Measurements from ENCODE around the gene QRICH2. TPM values are rescaled to one million over a fixed set of nuclear protein-coding genes. Genes with fewer than 3 reads are reported as not detected.
"Not testable (repeated sequence)": the region's sequence is repeated elsewhere in the genome, so short reads cannot be mapped to it uniquely, and the experiment has no call there.

Gene QRICH2
- 3.0 TPM for total RNA-seq

- DNase-seq (ENCODE audit: low read depth in 2 of 3, low spot score in 2 of 3), result no peak
Observed at GRCh38 chr17:76307966-76308338, at the start of gene QRICH2. Gene QRICH2 (minus strand): TSS chr17:76308276. CDS start chr17:76307998, 278 bp downstream.

GRCh38 chr17:76357597-76358158 is 49.6 kb upstream of the QRICH2 start:
- no peak for DNase-seq (ENCODE audit: low read depth in 2 of 3, low spot score in 2 of 3)

- no peak for DNase-seq (ENCODE audit: low read depth in 2 of 3, low spot score in 2 of 3)
Observed at GRCh38 chr17:76356803-76357456, 48.9 kb upstream of the QRICH2 start.

- peak in 2 of 3 donors; percentile 50 to 63 for DNase-seq (ENCODE audit: low read depth in 2 of 3, low spot score in 2 of 3)
Observed at GRCh38 chr17:76354747-76355310, 46.8 kb upstream of the QRICH2 start.

GRCh38 chr17:76354317-76354729 is 46.2 kb upstream of the QRICH2 start:
- no peak for DNase-seq (ENCODE audit: low read depth in 2 of 3, low spot score in 2 of 3)

GRCh38 chr17:76353599-76354316 is 45.7 kb upstream of the QRICH2 start, which contains the start of gene PRPSAP1:
Gene PRPSAP1 (minus strand): TSS chr17:76353916. CDS start chr17:76353703, 213 bp downstream.
- DNase-seq (ENCODE audit: low read depth in 2 of 3, low spot score in 2 of 3), result peak; percentile 78 to 93 (median 91)

GRCh38 chr17:76353004-76353598 is 45.0 kb upstream of the QRICH2 start:
- DNase-seq (ENCODE audit: low read depth in 2 of 3, low spot score in 2 of 3), result peak in 1 of 3 donors; percentile 22

- DNase-seq (ENCODE audit: low read depth in 2 of 3, low spot score in 2 of 3), result no peak
Observed at GRCh38 chr17:76351526-76352071, 43.5 kb upstream of the QRICH2 start.

GRCh38 chr17:76350463-76350862 is 42.4 kb upstream of the QRICH2 start:
- no peak for DNase-seq (ENCODE audit: low read depth in 2 of 3, low spot score in 2 of 3)

GRCh38 chr17:76346936-76347335 is 38.9 kb upstream of the QRICH2 start:
- not testable (repeated sequence) for DNase-seq (ENCODE audit: low read depth in 2 of 3, low spot score in 2 of 3)

- DNase-seq (ENCODE audit: low read depth in 2 of 3, low spot score in 2 of 3), result no peak
Observed at GRCh38 chr17:76345377-76345974, 37.4 kb upstream of the QRICH2 start.

- no peak for DNase-seq (ENCODE audit: low read depth in 2 of 3, low spot score in 2 of 3)
Observed at GRCh38 chr17:76343106-76343505, 35.0 kb upstream of the QRICH2 start.

GRCh38 chr17:76341301-76341700 is 33.2 kb upstream of the QRICH2 start:
- DNase-seq (ENCODE audit: low read depth in 2 of 3, low spot score in 2 of 3), result no peak

GRCh38 chr17:76337413-76337777 is 29.3 kb upstream of the QRICH2 start:
- DNase-seq (ENCODE audit: low read depth in 2 of 3, low spot score in 2 of 3), result no peak

- no peak for DNase-seq (ENCODE audit: low read depth in 2 of 3, low spot score in 2 of 3)
Observed at GRCh38 chr17:76336756-76337412, 28.8 kb upstream of the QRICH2 start.

GRCh38 chr17:76335716-76336381 is 27.8 kb upstream of the QRICH2 start:
- DNase-seq (ENCODE audit: low read depth in 2 of 3, low spot score in 2 of 3), result no peak

- no peak for DNase-seq (ENCODE audit: low read depth in 2 of 3, low spot score in 2 of 3)
Observed at GRCh38 chr17:76333673-76334505, 25.8 kb upstream of the QRICH2 start.

- DNase-seq (ENCODE audit: low read depth in 2 of 3, low spot score in 2 of 3), result no peak
Observed at GRCh38 chr17:76331083-76331482, 23.0 kb upstream of the QRICH2 start.
